HS-27A (cell line): ENCODE results near the gene LRRK1.

Source experiments
- DNase-seq: peaks from one replicate; pipeline ENCODE4 v3.0.0-alpha.2; 2012; ENCODE audit warnings: low read depth, missing footprints

Gene LRRK1

GRCh38 chr15:100980410-100981046 lies 61.4 kb downstream of the LRRK1 start:
- DNase-seq, result no peak

GRCh38 chr15:100981086-100981485 lies 61.9 kb downstream of the LRRK1 start:
- DNase-seq, result no peak

GRCh38 chr15:100983221-100983620 lies 64.1 kb downstream of the LRRK1 start:
- no peak for DNase-seq

GRCh38 chr15:100985401-100985800 lies 66.2 kb downstream of the LRRK1 start:
- DNase-seq, result no peak

- DNase-seq, result no peak
Observed at GRCh38 chr15:100986158-100986896, 67.2 kb downstream of the LRRK1 start.

- DNase-seq, result no peak
Observed at GRCh38 chr15:100987143-100987542, 68.0 kb downstream of the LRRK1 start.

GRCh38 chr15:100988297-100988696 lies 69.1 kb downstream of the LRRK1 start:
- DNase-seq, result no peak

- DNase-seq, result no peak
Observed at GRCh38 chr15:100988857-100989256, 69.7 kb downstream of the LRRK1 start.

GRCh38 chr15:100994597-100995446 lies 75.7 kb downstream of the LRRK1 start:
- DNase-seq, result no peak

- no peak for DNase-seq
Observed at GRCh38 chr15:100995471-100996430, 76.6 kb downstream of the LRRK1 start.

GRCh38 chr15:100997442-100997841 lies 78.3 kb downstream of the LRRK1 start:
- DNase-seq, result no peak

- DNase-seq, result no peak
Observed at GRCh38 chr15:100998630-100999029, 79.5 kb downstream of the LRRK1 start.

GRCh38 chr15:100999369-100999768 lies 80.2 kb downstream of the LRRK1 start:
- DNase-seq, result no peak

GRCh38 chr15:101000271-101000681 lies 81.1 kb downstream of the LRRK1 start:
- no peak for DNase-seq

- DNase-seq, result no peak
Observed at GRCh38 chr15:101001056-101001455, 81.9 kb downstream of the LRRK1 start.

GRCh38 chr15:101001796-101002195 lies 82.6 kb downstream of the LRRK1 start:
- DNase-seq, result no peak

GRCh38 chr15:101003081-101003480 lies 83.9 kb downstream of the LRRK1 start:
- no peak for DNase-seq

GRCh38 chr15:101003706-101004105 lies 84.5 kb downstream of the LRRK1 start:
- DNase-seq, result no peak

- DNase-seq, result no peak
Observed at GRCh38 chr15:101004500-101004899, 85.3 kb downstream of the LRRK1 start.

GRCh38 chr15:101004986-101005747 lies 86.0 kb downstream of the LRRK1 start:
- no peak for DNase-seq
